ENCODE measurements around the gene HDAC10.

HDAC10 gene

DNA sequence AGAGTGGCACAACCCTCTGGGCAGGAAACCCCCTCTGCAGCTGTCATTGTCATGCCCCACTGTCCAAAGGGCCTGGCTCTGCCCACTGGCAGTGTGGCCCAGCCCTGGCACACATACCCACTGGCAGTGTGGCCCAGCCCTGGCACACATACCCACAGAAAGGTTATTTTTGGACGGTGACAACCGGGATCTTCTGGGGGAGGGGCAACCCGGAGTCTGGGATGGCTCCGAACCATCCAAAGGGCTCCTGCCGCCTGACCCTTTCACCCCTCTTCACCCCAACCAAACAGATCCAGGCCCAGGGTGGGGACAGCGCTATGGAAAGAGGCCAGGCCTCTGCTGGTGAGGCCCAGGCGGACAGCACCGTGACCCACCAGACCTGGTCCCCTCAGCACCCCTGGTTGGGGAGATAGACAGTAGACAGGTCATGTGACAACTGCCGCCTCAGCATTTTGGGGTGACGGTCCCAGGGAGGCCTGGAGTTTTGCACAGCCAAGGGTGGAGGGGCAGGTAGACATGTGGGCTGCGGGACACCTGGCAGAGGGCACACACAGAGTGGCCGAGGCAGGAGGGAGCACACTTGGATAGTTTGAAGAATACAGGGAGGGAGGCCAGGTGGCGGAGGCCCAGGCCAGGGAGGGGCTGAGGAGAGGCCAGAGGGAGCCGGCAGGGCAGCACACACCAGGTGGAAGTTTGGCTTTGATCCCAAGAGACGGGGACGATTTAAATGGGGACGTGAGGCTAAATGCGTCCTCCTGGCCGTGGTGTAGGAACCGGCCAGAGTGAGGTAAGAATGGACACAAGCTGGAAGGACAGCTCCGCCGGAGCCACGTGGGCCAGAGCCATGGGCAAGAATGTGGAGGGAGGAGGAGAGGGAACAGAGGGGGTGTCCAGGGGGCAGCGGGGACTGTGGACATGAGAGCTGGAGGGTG, 7.6 kb upstream of the HDAC10 start:
- H3K4me2 ChIP-seq, result peak overlapping the region; percentile 36
- no peak for TF ChIP-seq Cebpa-rat (IDR thresholded peaks at IDR 0.05)
- no peak overlapping the region for H3K9ac ChIP-seq
- no peak overlapping the region for H3K27ac ChIP-seq
- H3K4me1 ChIP-seq, result peaks cover 38% of the 10 kb centered on the region
- peaks cover 57% of the 10 kb centered on the region for H3K36me3 ChIP-seq
- H3K27me3 ChIP-seq, result no peaks in the 10 kb centered on the region
- H3K9me3 ChIP-seq, result no peaks in the 10 kb centered on the region
- H3K4me3 ChIP-seq, result no peak overlapping the region
- H4K20me1 ChIP-seq, result peaks cover 56% of the 10 kb centered on the region

DNA sequence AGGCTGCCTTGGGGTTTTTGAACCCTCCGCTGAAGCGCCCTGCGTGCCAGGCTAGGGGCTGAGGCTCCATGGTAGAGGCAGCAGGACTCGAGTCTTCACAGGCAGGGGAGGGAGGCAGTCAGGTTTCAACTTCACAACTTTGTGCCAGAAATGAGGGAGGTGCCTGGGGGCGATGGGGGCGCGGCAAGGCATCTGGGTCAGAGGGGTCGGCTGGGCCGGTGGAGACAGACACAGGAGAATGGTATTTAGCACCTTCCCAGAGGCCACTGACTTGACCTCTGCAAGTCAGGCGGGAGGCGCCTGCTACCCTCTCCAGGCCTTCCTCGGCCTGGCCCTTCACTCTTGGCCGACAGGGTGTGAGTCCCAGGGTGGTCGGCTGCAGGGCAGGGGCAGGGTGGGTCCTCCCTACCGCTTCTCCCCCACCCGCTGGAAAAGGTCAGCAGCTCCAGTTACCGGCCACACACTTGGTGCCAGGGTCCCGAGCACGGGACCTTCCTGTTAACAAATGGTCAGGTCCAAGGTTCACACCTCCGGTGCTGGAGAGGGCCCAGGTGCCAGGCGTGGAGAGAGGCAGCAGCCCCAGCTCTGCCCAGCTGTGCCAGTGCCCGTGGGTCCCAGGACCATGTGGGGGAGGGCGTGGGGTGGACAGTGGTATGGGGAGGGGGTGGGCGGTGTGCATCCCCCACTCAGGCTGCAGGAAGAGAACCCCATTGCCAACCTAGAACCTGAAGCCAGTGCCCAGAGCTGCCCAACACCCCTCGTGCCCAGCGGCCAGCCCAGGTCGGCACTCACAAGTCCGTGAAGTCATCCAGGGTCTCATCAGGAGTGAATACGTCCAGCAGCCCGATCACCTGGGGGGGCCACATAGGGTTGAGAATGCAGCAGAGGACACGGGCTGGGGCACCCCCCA, 6.6 kb upstream of the HDAC10 start:
- Histone ChIP-seq H3K4me1 (peaks cover 28% of the 10 kb centered on the region), H3K9ac (no peak overlapping the region), H3K27ac (no peak overlapping the region), H3K9me3 (no peaks in the 10 kb centered on the region), H4K20me1 (peaks cover 63% of the 10 kb centered on the region), H3K27me3 (no peaks in the 10 kb centered on the region), H3K36me3 (peaks cover 65% of the 10 kb centered on the region), H3K4me3 (no peak overlapping the region), H3K4me2 (no peak overlapping the region)
- TF ChIP-seq Cebpa-rat (IDR thresholded peaks at IDR 0.05), result no peak

DNA sequence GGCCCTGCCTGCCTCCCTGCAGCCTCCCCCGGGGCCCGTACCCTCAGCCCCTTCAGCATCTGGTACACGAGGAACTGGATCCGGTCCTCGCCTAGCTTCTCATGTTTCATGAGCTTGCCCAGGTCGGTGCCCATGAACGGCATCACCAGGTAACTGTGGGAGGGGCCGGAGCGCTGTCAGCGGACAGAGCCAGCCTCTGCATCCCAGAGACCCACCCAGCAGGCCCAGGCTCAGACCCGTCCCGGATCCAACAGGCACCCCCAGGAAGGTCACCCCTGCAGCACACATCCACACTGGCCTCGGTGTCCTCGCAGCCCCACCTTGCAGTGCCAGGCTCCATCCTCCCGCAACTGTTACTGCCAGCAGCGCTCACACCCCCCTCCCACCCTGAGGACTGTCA, 6.0 kb upstream of the HDAC10 start:
- no peak for TF ChIP-seq Cebpa-rat (IDR thresholded peaks at IDR 0.05)
- Histone ChIP-seq H3K9me3 (no peaks in the 10 kb centered on the region), H3K4me2 (no peak overlapping the region), H3K4me1 (peaks cover 28% of the 10 kb centered on the region), H3K27me3 (no peaks in the 10 kb centered on the region), H3K36me3 (peaks cover 69% of the 10 kb centered on the region), H4K20me1 (peaks cover 70% of the 10 kb centered on the region), H3K27ac (no peak overlapping the region), H3K4me3 (no peak overlapping the region), H3K9ac (no peak overlapping the region)

DNA sequence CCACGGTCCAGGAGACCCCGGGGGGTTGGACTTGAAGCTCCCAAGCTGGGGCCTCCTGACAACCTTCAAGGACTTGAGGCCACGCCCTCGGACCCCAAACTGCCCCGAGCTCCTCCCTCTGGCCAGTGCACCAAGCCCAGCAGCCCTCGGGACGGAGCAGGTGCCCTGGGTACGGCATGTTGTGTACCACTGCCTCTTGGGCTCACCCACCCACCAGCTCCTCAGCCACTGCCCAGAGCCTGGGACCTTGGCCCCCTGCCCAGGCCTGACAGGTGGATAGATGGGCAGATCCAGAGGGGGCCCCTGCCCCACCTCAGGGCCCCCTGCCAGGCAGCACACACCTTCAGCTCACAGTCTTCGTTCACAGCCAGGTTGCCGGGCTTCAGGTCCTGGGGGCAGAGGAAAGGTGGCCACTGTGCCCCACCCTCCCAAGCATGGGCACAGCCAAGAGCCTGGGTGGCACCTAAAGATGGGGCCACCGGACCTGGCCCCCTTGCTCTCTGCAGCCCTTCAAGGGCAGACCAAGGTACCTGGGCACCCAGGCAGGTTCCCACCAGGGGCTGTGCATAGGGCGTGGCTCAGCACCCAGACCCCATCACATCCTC, 5.3 kb upstream of the HDAC10 start:
- Histone ChIP-seq H3K4me3 (no peak overlapping the region), H3K4me2 (no peak overlapping the region), H3K27ac (no peak overlapping the region), H3K9ac (no peak overlapping the region), H3K36me3 (peaks cover 69% of the 10 kb centered on the region), H4K20me1 (peaks cover 77% of the 10 kb centered on the region), H3K27me3 (no peaks in the 10 kb centered on the region), H3K4me1 (peaks cover 34% of the 10 kb centered on the region), H3K9me3 (no peaks in the 10 kb centered on the region)
- TF ChIP-seq Cebpa-rat (IDR thresholded peaks at IDR 0.05), result no peak

DNA sequence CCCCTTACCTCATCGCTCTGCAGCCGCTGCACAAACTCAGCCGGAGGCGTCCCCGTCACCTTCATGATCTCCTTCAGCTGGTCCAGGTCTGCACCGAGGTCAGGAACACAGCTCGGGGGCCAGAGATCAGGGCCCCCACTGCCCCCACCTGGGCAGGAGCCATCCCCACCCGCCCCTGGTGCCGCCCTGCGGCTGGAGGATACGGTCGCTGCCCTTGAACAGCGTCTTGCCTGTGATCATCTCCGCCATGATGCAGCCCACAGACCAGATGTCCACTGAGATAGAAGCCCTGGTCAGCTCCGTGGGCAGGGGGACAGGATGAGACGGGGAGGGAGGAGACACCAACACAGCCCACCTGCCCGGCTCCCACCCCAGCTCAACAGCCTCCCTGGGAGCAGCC, 4.5 kb upstream of the HDAC10 start:
- no peak overlapping the region for H3K9ac ChIP-seq
- H3K36me3 ChIP-seq, result peaks cover 69% of the 10 kb centered on the region
- TF ChIP-seq Cebpa-rat (IDR thresholded peaks at IDR 0.05), result no peak
- H3K9me3 ChIP-seq, result no peaks in the 10 kb centered on the region
- H3K27ac ChIP-seq, result no peak overlapping the region
- no peaks in the 10 kb centered on the region for H3K27me3 ChIP-seq
- no peak overlapping the region for H3K4me3 ChIP-seq
- H3K4me1 ChIP-seq, result peaks cover 33% of the 10 kb centered on the region
- no peak overlapping the region for H3K4me2 ChIP-seq
- peaks cover 74% of the 10 kb centered on the region for H4K20me1 ChIP-seq

DNA sequence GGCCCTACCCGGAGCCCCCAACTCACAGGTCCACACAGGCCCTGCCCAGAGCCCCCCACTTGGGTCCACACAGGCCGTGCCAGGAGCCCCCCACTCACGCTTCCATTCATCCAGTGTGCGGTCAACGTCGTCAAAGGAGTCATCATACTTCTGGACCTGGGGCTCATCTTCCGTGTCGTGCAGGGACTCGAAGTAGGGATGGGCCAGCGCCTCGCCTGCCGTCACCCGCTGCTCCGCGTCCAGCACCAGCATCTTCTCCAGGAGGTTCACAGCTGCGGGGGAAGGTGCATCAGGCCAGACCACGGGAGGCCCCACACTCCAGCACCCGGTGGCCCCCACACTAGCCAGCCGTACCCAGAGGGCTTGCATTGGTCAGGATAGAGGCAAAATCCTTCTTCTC, 4.0 kb upstream of the HDAC10 start:
- H3K27me3 ChIP-seq, result no peaks in the 10 kb centered on the region
- no peak overlapping the region for H3K4me3 ChIP-seq
- no peak overlapping the region for H3K27ac ChIP-seq
- no peak for TF ChIP-seq Cebpa-rat (IDR thresholded peaks at IDR 0.05)
- H3K36me3 ChIP-seq, result peaks cover 69% of the 10 kb centered on the region
- H3K4me2 ChIP-seq, result no peak overlapping the region
- peaks cover 72% of the 10 kb centered on the region for H4K20me1 ChIP-seq
- H3K4me1 ChIP-seq, result peaks cover 32% of the 10 kb centered on the region
- no peaks in the 10 kb centered on the region for H3K9me3 ChIP-seq
- no peak overlapping the region for H3K9ac ChIP-seq

DNA sequence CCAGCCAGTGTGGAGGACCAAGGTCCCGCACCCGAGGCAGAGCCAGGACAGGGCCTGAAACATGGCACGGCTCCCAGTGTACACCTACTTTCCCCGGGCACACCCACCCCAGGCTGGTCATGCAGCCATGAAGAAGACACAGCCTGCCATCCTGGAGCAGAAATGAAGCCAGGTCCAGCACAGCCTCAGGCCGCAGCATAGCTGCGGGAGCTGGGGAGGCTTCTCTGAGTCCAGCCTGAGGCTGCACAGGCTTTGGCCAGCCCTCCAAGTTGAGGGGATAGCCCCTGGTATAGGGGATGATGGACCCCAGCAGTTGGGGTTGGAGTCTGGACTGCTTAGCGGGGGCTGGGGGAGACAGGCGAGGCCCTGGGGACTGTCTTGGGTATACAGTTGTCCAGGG, 2.9 kb upstream of the HDAC10 start:
- Histone ChIP-seq H3K9ac (no peak overlapping the region), H3K9me3 (no peaks in the 10 kb centered on the region), H3K27ac (no peak overlapping the region), H3K36me3 (peaks cover 64% of the 10 kb centered on the region), H3K4me1 (peaks cover 33% of the 10 kb centered on the region), H4K20me1 (peaks cover 72% of the 10 kb centered on the region), H3K4me3 (no peak overlapping the region), H3K4me2 (no peak overlapping the region), H3K27me3 (no peaks in the 10 kb centered on the region)
- no peak for TF ChIP-seq Cebpa-rat (IDR thresholded peaks at IDR 0.05)

DNA sequence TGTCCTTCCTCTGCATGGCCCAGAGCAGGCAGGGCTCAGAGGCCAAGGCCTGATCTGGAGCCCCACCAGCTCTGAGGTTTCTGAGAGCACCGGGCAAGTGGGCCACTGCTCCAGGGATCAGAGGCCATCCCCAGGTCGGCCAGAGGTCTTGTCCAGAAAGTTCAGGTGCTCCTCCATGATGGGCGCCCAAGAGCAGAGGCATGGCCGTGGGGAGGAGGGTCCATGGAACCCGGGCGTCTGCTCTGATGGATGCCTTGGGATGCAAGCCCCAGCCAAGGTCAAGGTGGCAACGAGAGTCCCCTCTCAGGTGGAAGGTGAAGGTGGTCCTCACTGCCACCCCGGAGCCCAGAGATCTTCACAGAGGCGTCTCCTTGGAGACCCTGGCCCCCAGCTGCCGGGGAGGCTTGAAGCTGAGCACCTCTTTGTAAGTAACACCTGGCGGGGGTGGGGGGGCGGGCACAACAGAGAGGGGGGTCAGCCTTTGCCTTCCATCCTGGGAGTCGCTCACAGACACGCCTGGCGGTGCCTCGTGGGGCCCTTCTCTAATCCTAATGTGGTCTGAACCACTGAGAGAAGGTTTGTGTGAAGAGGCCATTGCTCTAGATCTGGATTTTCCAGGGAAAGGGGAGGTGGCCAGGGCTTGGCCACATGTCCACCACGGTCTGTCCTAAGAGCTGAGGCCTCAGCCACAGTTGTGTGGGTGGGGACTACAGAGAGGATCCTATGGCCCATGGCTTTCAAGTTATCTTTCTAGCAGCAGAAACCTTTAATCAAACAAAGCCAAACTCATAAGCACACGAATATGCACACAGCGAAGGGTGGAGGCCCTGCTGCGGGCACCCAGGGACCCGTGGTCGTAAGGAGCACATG, 2.2 kb upstream of the HDAC10 start:
- peaks cover 68% of the 10 kb centered on the region for H4K20me1 ChIP-seq
- no peaks in the 10 kb centered on the region for H3K9me3 ChIP-seq
- no peak for TF ChIP-seq Cebpa-rat (IDR thresholded peaks at IDR 0.05)
- peaks cover 63% of the 10 kb centered on the region for H3K36me3 ChIP-seq
- no peak overlapping the region for H3K4me2 ChIP-seq
- no peak overlapping the region for H3K9ac ChIP-seq
- no peak overlapping the region for H3K27ac ChIP-seq
- H3K27me3 ChIP-seq, result no peaks in the 10 kb centered on the region
- peaks cover 33% of the 10 kb centered on the region for H3K4me1 ChIP-seq
- no peak overlapping the region for H3K4me3 ChIP-seq

Data from BLaER1 (cell line).